ENCODE results near the gene PHOSPHO1.
"Not testable (repeated sequence)": the region's sequence is repeated elsewhere in the genome, so short reads cannot be mapped to it uniquely, and the experiment has no call there.

The PHOSPHO1 gene

GRCh38 chr17:49230636-49231562 lies at the start of gene PHOSPHO1:
Gene PHOSPHO1, minus strand, starts transcription at chr17:49230787. Its CDS starts 4,096 bp downstream, at chr17:49226691.
- DNase-seq = peak; percentile 91

- DNase-seq = no peak
Observed at GRCh38 chr17:49280061-49280460, 49.5 kb upstream of the PHOSPHO1 start.

- not testable (repeated sequence) for DNase-seq
Observed at GRCh38 chr17:49279263-49280015, 48.9 kb upstream of the PHOSPHO1 start.

GRCh38 chr17:49278076-49278475 lies 47.5 kb upstream of the PHOSPHO1 start:
- peak; percentile 16 for DNase-seq

- DNase-seq = peak; percentile 24
Observed at GRCh38 chr17:49277638-49278037, 47.1 kb upstream of the PHOSPHO1 start.

- DNase-seq = not testable (repeated sequence)
Observed at GRCh38 chr17:49275981-49276380, 45.4 kb upstream of the PHOSPHO1 start.

GRCh38 chr17:49269356-49269755 lies 38.8 kb upstream of the PHOSPHO1 start:
- DNase-seq = no peak

- DNase-seq = no peak
Observed at GRCh38 chr17:49267912-49268311, 37.3 kb upstream of the PHOSPHO1 start.

GRCh38 chr17:49266233-49266632 lies 35.6 kb upstream of the PHOSPHO1 start:
- no peak for DNase-seq

GRCh38 chr17:49261540-49261939 lies 31.0 kb upstream of the PHOSPHO1 start:
- DNase-seq = not testable (repeated sequence)

- no peak for DNase-seq
Observed at GRCh38 chr17:49260817-49261291, 30.3 kb upstream of the PHOSPHO1 start.

- DNase-seq = peak; percentile 80
Observed at GRCh38 chr17:49260011-49260816, 29.6 kb upstream of the PHOSPHO1 start.

GRCh38 chr17:49259663-49260010 lies 29.1 kb upstream of the PHOSPHO1 start:
- DNase-seq = no peak

- no peak for DNase-seq
Observed at GRCh38 chr17:49258394-49258793, 27.8 kb upstream of the PHOSPHO1 start.

- no peak for DNase-seq
Observed at GRCh38 chr17:49255125-49255524, 24.5 kb upstream of the PHOSPHO1 start.

- no peak for DNase-seq
Observed at GRCh38 chr17:49254066-49254465, 23.5 kb upstream of the PHOSPHO1 start.

- DNase-seq = no peak
Observed at GRCh38 chr17:49252148-49252695, 21.6 kb upstream of the PHOSPHO1 start.

- DNase-seq = no peak
Observed at GRCh38 chr17:49249890-49250522, 19.4 kb upstream of the PHOSPHO1 start.

GRCh38 chr17:49249292-49249794 lies 18.8 kb upstream of the PHOSPHO1 start:
- DNase-seq = peak; percentile 70

GRCh38 chr17:49247944-49248343 lies 17.4 kb upstream of the PHOSPHO1 start:
- no peak for DNase-seq

GRCh38 chr17:49244839-49245238 lies 14.3 kb upstream of the PHOSPHO1 start:
- DNase-seq = no peak

- no peak for DNase-seq
Observed at GRCh38 chr17:49242813-49243212, 12.2 kb upstream of the PHOSPHO1 start.

All from right forelimb (tissue), 1 donor.